Central memory CD8-positive, alpha-beta T cell (primary cell): ENCODE measurements around the gene CRB3.

ENCODE experiments used
- ATAC-seq: fragments of 150-1000 bp; cut with Tn5 transposase; replicated peaks from 2 replicates; pipeline ENCODE4 v1.10.0; 2022; ENCODE audit warnings: mild to moderate bottlenecking, moderate FRiP score, moderate number of reproducible peaks; ENCODE audit not compliant: poor library complexity, severe bottlenecking; ENCODE audit errors: extremely low read depth
- DNase-seq, 2 donors: peaks; one replicate each; pipeline ENCODE4 v3.0.0; 2021; ENCODE audit warnings: low spot score in 2 of 2
- H3K27ac Mint-ChIP-seq: one replicate; pipeline ENCODE4 v1.8.0; 2022; ENCODE audit warnings: low read depth, mild to moderate bottlenecking, moderate library complexity, mixed read lengths
- H3K27me3 Mint-ChIP-seq: one replicate; pipeline ENCODE4 v1.8.0; 2022; ENCODE audit warnings: mixed read lengths
- H3K36me3 Mint-ChIP-seq: one replicate; pipeline ENCODE4 v1.8.0; 2022; ENCODE audit warnings: mild to moderate bottlenecking, moderate library complexity, mixed read lengths; ENCODE audit not compliant: insufficient read depth
- H3K4me1 Mint-ChIP-seq: one replicate; pipeline ENCODE4 v1.8.0; 2022; ENCODE audit warnings: mixed read lengths
- H3K4me3 Mint-ChIP-seq: one replicate; pipeline ENCODE4 v1.8.0; 2022; ENCODE audit warnings: mild to moderate bottlenecking, moderate library complexity, mixed read lengths
- H3K9me3 Mint-ChIP-seq: one replicate; pipeline ENCODE4 v1.8.0; 2022; ENCODE audit warnings: mixed read lengths

Gene CRB3

GRCh38 chr19:6464070-6464873, at the start of gene CRB3:
Gene CRB3 (plus strand): TSS chr19:6464271. CDS start chr19:6464702, 431 bp downstream.
- H3K27ac Mint-ChIP-seq, result peak within 1 kb of the TSS; percentile 74
- DNase-seq (no peak), ATAC-seq (no peak)
- H3K4me1 Mint-ChIP-seq, result peaks cover 28% of the 10 kb centered on the region
- peak within 1 kb of the TSS; percentile 50 for H3K4me3 Mint-ChIP-seq
- peaks cover 20% of the 10 kb centered on the region for H3K36me3 Mint-ChIP-seq
- H3K27me3 Mint-ChIP-seq, result no peaks in the 10 kb centered on the region
- no peaks in the 10 kb centered on the region for H3K9me3 Mint-ChIP-seq

GRCh38 chr19:6414793-6415590, 49.1 kb upstream of the CRB3 start:
- no peaks in the 10 kb centered on the region for H3K27me3 Mint-ChIP-seq
- peaks cover 29% of the 10 kb centered on the region for H3K36me3 Mint-ChIP-seq
- no peak overlapping the region for H3K27ac Mint-ChIP-seq
- no peaks in the 10 kb centered on the region for H3K9me3 Mint-ChIP-seq
- no peak overlapping the region for H3K4me3 Mint-ChIP-seq
- ATAC-seq (no peak), DNase-seq (no peak)
- H3K4me1 Mint-ChIP-seq, result peaks cover 4% of the 10 kb centered on the region

- H3K4me3 Mint-ChIP-seq, result no peak overlapping the region
- H3K27ac Mint-ChIP-seq, result no peak overlapping the region
- H3K4me1 Mint-ChIP-seq, result peaks cover 6% of the 10 kb centered on the region
- peaks cover 31% of the 10 kb centered on the region for H3K36me3 Mint-ChIP-seq
- DNase-seq (no peak), ATAC-seq (no peak)
- no peaks in the 10 kb centered on the region for H3K9me3 Mint-ChIP-seq
- no peaks in the 10 kb centered on the region for H3K27me3 Mint-ChIP-seq
Observed at GRCh38 chr19:6415591-6416190, 48.4 kb upstream of the CRB3 start.

- no peak for ATAC-seq
- H3K4me1 Mint-ChIP-seq, result peaks cover 6% of the 10 kb centered on the region
- DNase-seq, result no peak
- no peak overlapping the region for H3K4me3 Mint-ChIP-seq
- H3K36me3 Mint-ChIP-seq, result peaks cover 34% of the 10 kb centered on the region
- H3K9me3 Mint-ChIP-seq, result no peaks in the 10 kb centered on the region
- H3K27ac Mint-ChIP-seq, result no peak overlapping the region
- no peaks in the 10 kb centered on the region for H3K27me3 Mint-ChIP-seq
Observed at GRCh38 chr19:6416658-6417405, 47.2 kb upstream of the CRB3 start.

- Mint-ChIP-seq H3K4me1 (peaks cover 16% of the 10 kb centered on the region), H3K27ac (no peak overlapping the region), H3K9me3 (no peaks in the 10 kb centered on the region), H3K4me3 (no peak overlapping the region), H3K36me3 (peaks cover 38% of the 10 kb centered on the region), H3K27me3 (no peaks in the 10 kb centered on the region)
- DNase-seq (no peak), ATAC-seq (no peak)
Observed at GRCh38 chr19:6417713-6418561, 46.1 kb upstream of the CRB3 start.

- ATAC-seq (no peak), DNase-seq (no peak)
- Mint-ChIP-seq H3K27me3 (no peaks in the 10 kb centered on the region), H3K36me3 (peaks cover 38% of the 10 kb centered on the region), H3K9me3 (no peaks in the 10 kb centered on the region), H3K4me1 (peaks cover 22% of the 10 kb centered on the region), H3K4me3 (no peak overlapping the region), H3K27ac (no peak overlapping the region)
Observed at GRCh38 chr19:6418562-6418932, 45.5 kb upstream of the CRB3 start.

- peaks cover 27% of the 10 kb centered on the region for H3K36me3 Mint-ChIP-seq
- H3K4me3 Mint-ChIP-seq, result no peak overlapping the region
- ATAC-seq, result no peak
- peaks cover 37% of the 10 kb centered on the region for H3K4me1 Mint-ChIP-seq
- DNase-seq, result no peak
- H3K9me3 Mint-ChIP-seq, result no peaks in the 10 kb centered on the region
- H3K27ac Mint-ChIP-seq, result no peak overlapping the region
- H3K27me3 Mint-ChIP-seq, result no peaks in the 10 kb centered on the region
Observed at GRCh38 chr19:6421075-6422014, 42.7 kb upstream of the CRB3 start.

- H3K27me3 Mint-ChIP-seq, result no peaks in the 10 kb centered on the region
- peaks cover 37% of the 10 kb centered on the region for H3K4me1 Mint-ChIP-seq
- H3K27ac Mint-ChIP-seq, result peak overlapping the region; percentile 48
- ATAC-seq, result no peak
- H3K4me3 Mint-ChIP-seq, result peak overlapping the region; percentile 78
- no peak for DNase-seq
- peaks cover 18% of the 10 kb centered on the region for H3K36me3 Mint-ChIP-seq
- no peaks in the 10 kb centered on the region for H3K9me3 Mint-ChIP-seq
Observed at GRCh38 chr19:6423499-6424194, 40.4 kb upstream of the CRB3 start.

GRCh38 chr19:6424195-6424938, 39.7 kb upstream of the CRB3 start, which contains the start of gene KHSRP:
Gene KHSRP (minus strand): TSS chr19:6424811. CDS start chr19:6424701, 110 bp downstream.
- no peak for ATAC-seq
- peak within 1 kb of the TSS; percentile 78 for H3K4me3 Mint-ChIP-seq
- peak within 1 kb of the TSS; percentile 72 for H3K27ac Mint-ChIP-seq
- H3K36me3 Mint-ChIP-seq, result peaks cover 17% of the 10 kb centered on the region
- no peaks in the 10 kb centered on the region for H3K9me3 Mint-ChIP-seq
- H3K27me3 Mint-ChIP-seq, result no peaks in the 10 kb centered on the region
- DNase-seq, result no peak
- H3K4me1 Mint-ChIP-seq, result peaks cover 37% of the 10 kb centered on the region
